HG03095 (cell line): ENCODE measurements around the gene CABP2.
A peak's percentile ranks its signal among the peaks of the same experiment; 100 is the strongest.

Experiments
- ATAC-seq: cut with Tn5 transposase; IDR thresholded peaks from one replicate; pipeline ENCODE4 v1.9.1; 2021; ENCODE audit warnings: moderate library complexity; ENCODE audit not compliant: unreplicated experiment

The CABP2 gene

DNA sequence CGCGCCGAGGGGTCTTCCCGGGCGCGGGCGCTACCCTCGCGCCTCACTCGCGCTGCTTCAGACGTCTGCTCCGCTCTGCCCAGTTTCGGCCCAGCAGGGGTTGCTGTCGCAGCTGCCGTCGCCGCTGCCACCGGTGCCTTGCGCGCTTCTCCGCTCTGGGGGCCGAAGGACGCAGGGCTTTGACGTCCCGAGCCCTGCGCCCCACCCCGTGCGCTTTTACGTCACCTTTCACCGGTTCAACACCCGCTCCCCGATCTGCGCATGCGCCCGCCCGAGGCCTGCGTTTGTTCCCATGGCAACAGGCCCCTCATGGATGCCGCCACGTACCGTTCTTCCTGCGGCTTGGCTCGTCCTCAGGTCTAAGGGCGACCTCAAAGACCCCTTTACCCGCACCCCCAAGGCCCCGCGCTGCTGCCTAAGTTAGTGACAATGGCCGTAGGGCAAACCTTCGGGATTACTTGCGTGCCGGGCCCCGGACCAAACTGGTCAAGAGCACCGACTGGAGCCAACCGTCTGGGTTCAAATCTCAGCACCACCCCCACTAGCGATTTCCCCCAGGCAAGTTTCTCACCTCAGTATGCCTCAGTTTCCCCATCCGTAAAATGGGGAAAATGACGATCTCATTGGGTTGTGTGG lies 14.6 kb downstream of the CABP2 start:
- ATAC-seq, result peak; percentile 34

DNA sequence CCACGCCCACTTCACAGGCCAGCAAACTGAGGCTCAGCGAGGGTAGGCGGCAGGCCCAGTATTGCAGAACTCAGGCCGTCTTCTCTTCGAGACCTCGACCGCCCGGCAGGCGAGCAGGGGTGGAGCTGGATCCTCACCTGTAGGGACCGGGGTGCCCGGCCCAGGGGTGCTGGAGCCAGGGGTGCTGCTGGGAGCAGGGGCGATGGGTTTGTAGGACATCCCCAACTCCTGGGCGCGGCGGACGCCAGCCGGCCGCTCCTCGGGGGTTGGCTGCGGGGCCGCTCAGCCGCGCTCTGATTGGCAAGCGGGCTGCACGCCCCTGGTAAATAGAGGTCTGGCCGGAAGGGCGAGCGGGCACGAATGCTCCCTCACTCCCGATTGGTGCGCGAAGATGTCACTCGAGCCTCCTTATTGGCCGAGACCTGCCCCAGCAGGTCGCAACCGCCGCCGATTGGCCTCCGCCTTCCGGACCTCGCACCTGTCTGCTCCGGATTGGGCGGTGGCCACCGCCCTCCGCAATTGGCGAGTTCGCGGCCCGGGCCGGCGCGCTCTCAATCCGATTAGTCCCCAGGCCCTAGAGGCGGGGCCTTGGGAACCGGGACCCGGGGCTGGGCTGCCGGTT lies 15.3 kb downstream of the CABP2 start, which contains the start of gene CDK2AP2:
TSS of gene CDK2AP2 (minus strand) at position 299 of the 622 bp plus-strand sequence. CDS start at position 219, 80 bp downstream.
- peak; percentile 65 for ATAC-seq

GRCh38 chr11:67507242-67507863 lies 15.9 kb downstream of the CABP2 start:
- ATAC-seq, result no peak

DNA sequence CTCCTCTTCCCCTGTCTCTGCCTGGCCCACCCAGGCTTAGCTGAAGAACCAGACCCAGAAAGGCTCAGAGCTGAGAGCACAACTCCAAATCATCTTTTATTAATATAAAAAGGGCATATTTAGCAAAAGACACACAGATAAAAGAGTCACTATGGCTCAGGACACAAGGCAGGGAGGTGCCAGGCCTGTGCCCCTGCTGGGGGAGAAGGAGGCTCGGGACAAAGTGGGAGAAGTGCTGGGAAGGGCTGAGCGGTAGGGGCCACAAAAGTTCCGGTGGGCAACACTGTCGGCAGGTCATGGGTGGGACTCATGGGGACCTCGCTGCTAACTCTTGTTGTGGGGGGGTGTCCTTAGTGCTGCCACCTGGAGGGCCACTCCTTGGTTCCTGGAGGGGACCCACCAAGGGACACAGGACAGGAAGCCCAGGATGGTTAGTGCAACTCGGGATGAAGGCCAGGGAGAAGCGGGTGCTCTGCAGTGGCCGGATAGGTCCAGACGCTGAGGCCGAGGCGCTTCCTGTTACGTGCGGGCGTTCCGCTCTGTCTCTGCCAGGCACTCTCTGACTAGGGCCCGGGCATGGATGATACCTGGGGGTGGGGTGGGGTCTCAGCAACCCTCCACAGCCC lies 16.7 kb downstream of the CABP2 start:
- ATAC-seq, result no peak

- no peak for ATAC-seq
These were observed 17.4 kb downstream of the CABP2 start for GRCh38 chr11:67505605-67506396.

- ATAC-seq, result no peak
These were observed 18.2 kb downstream of the CABP2 start, which contains the start of gene PITPNM1 for GRCh38 chr11:67504950-67505581. Gene PITPNM1, minus strand, starts transcription at chr11:67505363. Its CDS starts 1,183 bp downstream, at chr11:67504180.

DNA sequence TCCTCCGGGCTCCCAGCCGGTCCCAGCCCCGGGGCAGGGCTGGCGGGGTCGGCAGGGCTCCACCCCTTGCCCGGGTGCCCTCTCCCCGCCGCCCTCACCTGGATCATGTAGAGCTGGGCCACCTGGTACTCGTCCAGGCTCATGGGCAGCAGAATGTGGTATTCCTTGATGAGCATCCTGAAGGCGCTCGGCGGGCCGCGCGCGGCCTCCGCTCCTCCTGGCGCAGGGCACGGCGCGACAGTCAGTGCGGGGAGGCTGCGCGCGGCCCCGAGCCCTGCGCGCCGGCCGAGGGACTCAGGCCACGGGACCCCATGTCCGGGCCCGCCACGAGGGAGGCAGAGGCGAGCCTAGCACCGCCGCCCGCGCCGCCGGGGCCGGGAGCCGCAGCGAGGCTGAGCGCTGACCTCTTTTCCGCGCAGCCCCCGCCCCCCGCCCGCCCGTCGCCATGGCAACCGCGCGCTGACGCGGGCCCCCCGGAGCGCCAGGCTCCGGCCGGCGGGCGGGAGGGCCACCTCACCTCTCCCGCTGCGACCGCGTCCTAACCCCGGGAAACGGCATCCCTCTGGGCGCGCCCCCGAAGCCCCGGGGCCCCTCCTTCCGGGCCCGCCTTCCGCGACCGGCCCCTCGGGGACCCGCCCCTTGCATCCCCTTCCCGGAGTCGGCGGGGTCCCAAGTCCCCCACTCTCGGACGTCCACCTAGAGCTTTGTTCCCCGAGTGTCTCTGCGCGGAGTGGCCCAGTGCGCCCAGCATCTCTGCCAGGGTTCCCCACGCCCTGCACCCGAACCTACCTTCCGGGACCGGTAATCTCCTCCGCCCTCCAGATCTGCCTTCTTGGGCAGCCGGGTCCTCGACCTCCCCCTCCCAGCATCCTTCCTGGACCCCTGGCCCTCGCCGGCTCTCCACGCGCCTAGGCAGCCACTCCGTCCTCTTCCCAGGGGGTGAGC lies 19.0 kb downstream of the CABP2 start:
- ATAC-seq, result no peak

- ATAC-seq, result no peak
These were observed 19.9 kb downstream of the CABP2 start for GRCh38 chr11:67503119-67504004.

DNA sequence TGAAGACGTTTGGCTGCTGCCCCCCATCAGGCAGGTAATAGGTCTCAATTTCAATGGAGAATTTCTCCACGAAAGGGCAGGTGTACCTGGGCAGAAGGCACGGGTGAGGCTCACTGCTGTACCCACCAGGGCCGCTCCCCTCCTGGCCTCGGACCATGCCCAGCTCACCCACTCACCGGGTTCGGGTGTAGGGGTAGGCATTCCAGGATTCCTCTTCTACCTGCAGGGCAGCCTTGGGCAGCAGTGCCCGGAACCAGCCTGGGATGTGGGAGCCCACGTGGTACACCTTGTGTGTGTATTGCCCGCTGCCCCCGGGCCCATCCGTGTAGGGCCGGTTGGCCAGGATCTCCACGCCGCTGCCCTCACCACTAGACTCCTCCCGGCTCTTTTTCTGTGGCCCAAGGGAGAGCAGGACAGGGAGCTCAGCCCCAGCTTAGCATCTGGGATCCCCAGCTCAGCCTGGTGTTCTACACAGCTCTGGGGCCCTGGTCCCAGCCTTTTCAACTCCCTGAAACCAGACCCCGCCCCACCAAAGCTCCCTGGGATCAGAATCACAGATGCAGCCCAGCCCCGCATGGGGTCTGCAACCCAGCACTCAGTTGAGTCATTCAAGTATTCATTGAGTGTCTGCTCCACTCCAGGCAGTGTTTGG lies 20.8 kb downstream of the CABP2 start:
- ATAC-seq, result no peak

DNA sequence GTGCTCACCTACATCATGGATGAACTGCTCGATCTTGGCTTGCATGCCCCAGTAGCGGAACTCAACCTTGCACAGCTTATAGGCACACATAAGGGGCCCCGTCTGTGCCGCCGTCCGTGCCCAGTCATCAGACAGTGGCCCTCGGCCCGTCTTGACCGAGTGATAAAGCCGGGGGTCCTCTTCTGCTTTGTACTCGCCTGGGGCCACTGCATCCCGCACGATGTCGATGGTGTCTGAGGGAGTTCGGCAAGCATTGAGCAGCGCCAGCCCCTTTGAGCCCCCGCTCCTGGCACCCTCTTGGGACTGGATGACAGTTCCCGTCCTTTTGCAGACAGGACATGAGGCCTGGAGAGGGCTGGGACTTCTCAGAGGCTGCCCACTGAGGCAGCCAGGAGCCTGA lies 21.4 kb downstream of the CABP2 start:
- no peak for ATAC-seq

- no peak for ATAC-seq
These were observed 22.2 kb downstream of the CABP2 start for GRCh38 chr11:67500831-67501715.

DNA sequence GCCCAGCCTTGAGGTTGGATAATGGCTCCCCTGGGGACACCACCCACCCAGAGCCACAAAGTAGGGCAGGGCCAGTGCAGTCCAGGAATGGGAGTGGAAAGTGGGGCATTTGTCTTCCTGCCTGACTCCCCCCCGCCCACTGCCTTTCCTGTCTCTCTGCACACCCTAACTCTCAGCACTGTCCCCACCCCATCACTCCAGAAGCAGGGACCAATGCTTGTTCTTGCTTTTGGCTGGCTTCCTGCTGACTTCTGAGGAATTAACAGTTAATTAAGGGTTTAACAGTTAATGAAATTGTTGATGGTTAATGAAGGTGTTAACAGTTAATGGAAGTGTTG lies 22.8 kb downstream of the CABP2 start:
- ATAC-seq, result no peak

DNA sequence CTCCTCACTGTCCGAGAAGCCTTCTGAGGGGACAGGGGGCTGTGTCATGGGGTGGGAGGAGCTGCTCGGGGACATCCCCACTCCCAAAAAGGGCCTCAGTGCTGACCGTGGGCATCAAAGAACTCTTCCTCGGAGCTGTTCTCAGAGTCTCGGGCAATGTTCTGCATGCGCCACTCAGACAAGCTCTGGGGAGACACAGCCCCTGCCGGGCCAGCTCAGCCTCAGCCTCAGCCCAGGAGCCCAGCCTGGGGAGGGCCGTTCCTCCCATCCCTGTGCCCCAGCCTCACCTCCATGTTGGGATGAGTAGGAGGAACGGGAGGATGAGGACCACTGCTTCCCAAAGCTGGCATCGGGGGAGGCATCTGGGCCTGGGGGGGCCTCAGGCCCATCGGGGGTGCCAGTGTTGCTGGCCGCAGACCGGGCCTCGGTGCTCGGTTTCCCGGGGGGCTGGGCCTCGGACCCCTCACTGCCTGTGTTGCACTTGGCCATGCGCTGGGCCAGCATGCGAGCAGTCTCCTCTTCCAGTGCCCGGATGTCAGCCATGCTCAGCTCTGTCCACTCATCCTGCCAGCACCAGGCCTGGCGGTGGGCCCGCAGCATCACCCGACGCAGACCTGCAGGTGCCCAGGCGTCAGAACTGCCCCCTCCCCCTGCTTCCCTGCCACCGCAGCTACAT lies 23.3 kb downstream of the CABP2 start:
- ATAC-seq, result no peak

GRCh38 chr11:67498544-67498972 lies 24.7 kb downstream of the CABP2 start:
- ATAC-seq, result no peak

GRCh38 chr11:67497656-67498291 lies 25.5 kb downstream of the CABP2 start:
- ATAC-seq, result no peak

GRCh38 chr11:67496113-67496512 lies 27.1 kb downstream of the CABP2 start:
- no peak for ATAC-seq
